Activated gamma-delta T cell (primary cell): ENCODE measurements around the gene TRAFD1.

Source experiments
- DNase-seq: peaks from one replicate; lab custom pipeline; 2025; lab: John Stamatoyannopoulos, UW

Gene TRAFD1

DNA sequence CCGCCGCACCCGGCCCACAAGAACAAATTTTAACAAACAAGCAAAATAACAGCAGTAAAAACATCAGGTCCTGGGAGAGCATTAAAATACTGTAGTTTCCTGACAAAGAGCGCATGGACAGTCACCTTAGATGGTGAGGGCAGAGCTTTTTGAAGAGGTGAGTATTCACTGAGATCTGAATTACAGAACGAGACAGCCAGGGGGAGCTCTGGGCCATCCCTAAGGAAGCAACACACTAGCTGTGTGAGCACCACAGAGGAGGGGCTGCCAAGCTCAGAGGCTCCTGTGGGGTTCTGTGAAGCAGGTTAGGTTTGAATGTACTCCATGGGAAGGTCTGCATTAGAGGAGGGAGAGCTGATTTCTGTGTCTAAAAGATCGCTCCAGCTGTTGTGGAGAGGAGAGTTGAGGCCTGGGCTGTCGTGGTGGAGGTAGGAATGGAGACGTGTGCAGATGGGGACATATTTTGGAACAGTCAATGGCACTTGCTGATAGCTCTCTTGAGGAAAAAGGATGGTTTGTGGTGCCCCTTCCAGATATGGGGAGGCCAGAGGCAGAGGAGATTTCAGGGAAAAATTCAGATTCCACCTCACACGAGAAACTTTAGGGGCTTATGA, 72.9 kb downstream of the TRAFD1 start:
- DNase-seq = no peak

DNA sequence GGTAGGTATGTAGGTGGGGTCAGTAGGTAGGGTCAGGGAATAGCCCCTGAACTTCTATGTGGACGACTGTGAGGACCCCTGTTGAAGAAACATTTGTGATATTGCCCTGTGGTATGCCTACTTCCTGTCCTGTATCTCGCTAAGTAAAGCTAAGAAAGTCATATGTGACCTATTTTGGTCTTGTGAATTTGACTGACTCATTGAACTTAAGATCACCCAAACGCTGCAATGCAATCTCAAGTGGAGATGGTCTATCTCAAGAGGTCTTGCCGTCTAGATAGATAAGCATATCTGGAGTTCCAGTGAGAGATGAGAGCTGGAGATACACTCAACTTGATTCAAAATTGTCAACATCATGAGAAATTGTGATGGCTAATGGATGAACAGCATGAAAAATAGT, 73.8 kb downstream of the TRAFD1 start:
- DNase-seq = no peak
